Lung (tissue), 12 donors: ENCODE results near the gene COBL. TPM values are rescaled to one million over a fixed set of nuclear protein-coding genes. Genes with fewer than 3 reads are reported as not detected.

ENCODE experiments used
- ATAC-seq: fragments of 200-7000 bp; cut with Tn5 transposase; one replicate; pipeline ENCODE4 v1.9.1; 2020; ENCODE audit warnings: moderate number of reproducible peaks; ENCODE audit not compliant: insufficient read depth, low FRiP score
- DNase-seq, 3 donors: peaks; one replicate each; pipeline ENCODE4 v3.0.0-alpha.2; 2013 to 2017
- H3K27ac ChIP-seq, 2 donors: one replicate each; pipeline ENCODE4 v1.5.1; 2013; ENCODE audit warnings: mild to moderate bottlenecking in 2 of 2, moderate library complexity in 2 of 2, control low read depth in 1 of 2, inconsistent platforms in 1 of 2, low read depth in 1 of 2, low read length in 1 of 2
- H3K27me3 ChIP-seq, 3 donors: one replicate each; pipeline ENCODE4 v1.5.1; 2013; ENCODE audit warnings: low read length in 2 of 3; ENCODE audit not compliant: control insufficient read depth in 3 of 3, insufficient read depth in 3 of 3
- H3K36me3 ChIP-seq, 4 donors: one replicate each; pipeline ENCODE4 v1.5.1; 2013; ENCODE audit warnings: low read length in 4 of 4, mild to moderate bottlenecking in 1 of 4, moderate library complexity in 1 of 4; ENCODE audit not compliant: control insufficient read depth in 4 of 4, insufficient read depth in 4 of 4
- H3K4me1 ChIP-seq, 5 donors: one replicate each; pipeline ENCODE4 v1.5.1; 2013; ENCODE audit warnings: low read length in 5 of 5, mild to moderate bottlenecking in 2 of 5, moderate library complexity in 1 of 5; ENCODE audit not compliant: control insufficient read depth in 5 of 5, insufficient read depth in 5 of 5
- H3K4me3 ChIP-seq: one replicate; pipeline ENCODE4 v1.5.1; 2013; ENCODE audit warnings: mild to moderate bottlenecking, control low read depth, moderate library complexity
- H3K9ac ChIP-seq, 2 donors: one replicate each; pipeline ENCODE4 v1.5.1; 2013; ENCODE audit warnings: low read length in 2 of 2, control low read depth in 1 of 2; ENCODE audit not compliant: insufficient read depth in 1 of 2
- H3K9me3 ChIP-seq, 4 donors: one replicate each; pipeline ENCODE4 v1.5.1; 2013; ENCODE audit warnings: low read length in 3 of 4, mild to moderate bottlenecking in 1 of 4, moderate library complexity in 1 of 4; ENCODE audit not compliant: control insufficient read depth in 4 of 4, insufficient read depth in 3 of 4
- CTCF ChIP-seq: IDR thresholded peaks from 2 replicates; pipeline ENCODE4 v1.5.1; 2012; ENCODE audit warnings: mild to moderate bottlenecking; ENCODE audit errors: control extremely low read depth, extremely low read depth
- WGBS, 2 donors: extraction: QIAGEN DNeasy Blood & Tissue Kit; methylation state at CpG; one replicate each; pipeline ENCODE4 v1.1.7; 2013; 5-methylcytosine and 5-hydroxymethylcytosine counted together
- polyA plus RNA-seq, 2 donors: library from polyadenylated mRNA; stranded (reverse); fragments of 200-250 nt; gene quantifications; one replicate each; pipeline ENCODE4 v1.2.1, GENCODE V29; 2013
- total RNA-seq, 2 donors: library from RNA; depleted of rRNA in 1 of 2; stranded (reverse); fragments of >200 nt in 1 of 2; gene quantifications; one replicate each; pipeline ENCODE4 v1.2.1, GENCODE V29; 2014 to 2021
- donor health status: control.
- donor health status: control.
- donor health status: Bipolar disorder and iron deficiency.
- donor health status: healthy.
- donor health status: DM: yes; HTN: yes; CAD: no.

COBL gene
- total and polyA plus RNA-seq, 4 donors = 6.3 to 38.1 (median 15.0) TPM

- Histone ChIP-seq H3K27me3 (no peaks in the 10 kb centered on the region), H3K36me3 (no peaks in the 10 kb centered on the region), H3K4me1 (peaks cover 0 to 8% (median 6%) of the 10 kb centered on the region in 5 donors), H3K9ac (no peak overlapping the region), H3K9me3 (peaks cover 0 to 2% (median 0%) of the 10 kb centered on the region in 4 donors), H3K27ac (peak overlapping the region in 1 of 2 donors; percentile 66), H3K4me3 (no peak overlapping the region)
- 92 to 93% methylated on average over 4 of the region's 4 CpGs for WGBS, 2 donors
- DNase-seq (no peak), ATAC-seq (no peak)
- no peak for TF ChIP-seq CTCF
These were observed 14.8 kb downstream of the COBL start for GRCh38 chr7:51301806-51302205.

GRCh38 chr7:51300762-51301674, 15.6 kb downstream of the COBL start:
- no peaks in the 10 kb centered on the region for H3K36me3 ChIP-seq
- H3K4me1 ChIP-seq = peaks cover 0 to 9% (median under 1%) of the 10 kb centered on the region in 5 donors
- no peak overlapping the region for H3K4me3 ChIP-seq
- no peak overlapping the region for H3K9ac ChIP-seq
- peaks cover 0 to 2% (median 0%) of the 10 kb centered on the region in 4 donors for H3K9me3 ChIP-seq
- WGBS, 2 donors = 92 to 95% methylated on average over 30 of the region's 30 CpGs
- peak overlapping the region in 1 of 2 donors; percentile 66 for H3K27ac ChIP-seq
- no peak for DNase-seq
- no peak for ATAC-seq
- no peak for TF ChIP-seq CTCF
- H3K27me3 ChIP-seq = no peaks in the 10 kb centered on the region

GRCh38 chr7:51299391-51300133, 17.0 kb downstream of the COBL start:
- Histone ChIP-seq H3K27ac (no peak overlapping the region), H3K9me3 (peaks cover 0 to 2% (median 0%) of the 10 kb centered on the region in 4 donors), H3K4me3 (no peak overlapping the region), H3K27me3 (no peaks in the 10 kb centered on the region), H3K4me1 (peaks cover 0 to 9% (median 0%) of the 10 kb centered on the region in 5 donors), H3K9ac (no peak overlapping the region), H3K36me3 (no peaks in the 10 kb centered on the region)
- ATAC-seq (no peak), DNase-seq (no peak)
- 92 to 96% methylated on average over 5 of the region's 5 CpGs for WGBS, 2 donors
- TF ChIP-seq CTCF = no peak
